K562 (cell line): ENCODE measurements around the gene SLC37A2. TPM values are rescaled to one million over a fixed set of nuclear protein-coding genes. Genes with fewer than 3 reads are reported as not detected.

ENCODE experiments used
- BACH1 ChIP-seq: fragments of 200-800 bp; sonication (Bioruptor generic); IDR thresholded peaks from 2 replicates; pipeline ENCODE4 v1.6.1; 2016; ENCODE audit warnings: missing genetic modification characterization, missing compliant biosample characterization
- CBFA2T2 ChIP-seq: fragments of 450-650 bp; conservative IDR thresholded peaks from 2 replicates; pipeline ENCODE4 v1.6.1; 2017; ENCODE audit warnings: mild to moderate bottlenecking
- CBFB ChIP-seq: sonication (generic); formaldehyde crosslinking; IDR thresholded peaks from 2 replicates; pipeline ENCODE4 v1.4.0; 2020; ENCODE audit warnings: mild to moderate bottlenecking, missing genetic modification reagents
- CBX5 ChIP-seq: IDR thresholded peaks from 2 replicates; pipeline ENCODE4 v1.6.1; 2014; ENCODE audit warnings: low read depth, borderline replicate concordance
- CREB3L1 ChIP-seq: fragments of 450-650 bp; IDR thresholded peaks from 2 replicates; pipeline ENCODE4 v1.6.1; 2014; ENCODE audit warnings: low read depth, mild to moderate bottlenecking, moderate library complexity, borderline replicate concordance
- EP400 ChIP-seq: fragments of 450-650 bp; IDR thresholded peaks from 2 replicates; pipeline ENCODE4 v1.6.1; 2017; ENCODE audit warnings: antibody characterized with exemption, mild to moderate bottlenecking, moderate library complexity
- HMGN3 ChIP-seq: IDR thresholded peaks from 2 replicates; pipeline ENCODE4 v1.6.1; 2011; ENCODE audit warnings: borderline replicate concordance, low read depth, mild to moderate bottlenecking, mixed read lengths, low read length; ENCODE audit not compliant: insufficient read length; ENCODE audit errors: extremely low read depth
- MAZ ChIP-seq, 2 experiments: fragments of 450-650 bp in 1 of 2; sonication (generic) in 1 of 2; formaldehyde crosslinking; IDR thresholded peaks in 1 of 2; conservative IDR thresholded peaks in 1 of 2; 2 replicates each; pipeline versions ENCODE4 v1.4.0 to v1.5.0; 2020; ENCODE audit warnings: mild to moderate bottlenecking in 1 of 2, missing genetic modification reagents in 1 of 2
- NCOA6 ChIP-seq: fragments of 450-650 bp; IDR thresholded peaks from 2 replicates; pipeline ENCODE4 v1.6.1; 2017; ENCODE audit warnings: mild to moderate bottlenecking
- PRMT5 ChIP-seq: sonication (generic); formaldehyde crosslinking; IDR thresholded peaks from 2 replicates; pipeline ENCODE4 v1.5.0; 2020; ENCODE audit warnings: missing genetic modification reagents
- RAD21 ChIP-seq, 2 experiments: fragments of 250-450 bp in 1 of 2; fragments of 450-650 bp in 1 of 2; sonication (Bioruptor Pico) in 1 of 2; formaldehyde crosslinking in 1 of 2; IDR thresholded peaks in 1 of 2; conservative IDR thresholded peaks in 1 of 2; 2 replicates each; pipeline versions ENCODE4 v1.4.0 to v1.8.0; 2020 to 2022; ENCODE audit warnings: mild to moderate bottlenecking in 2 of 2, moderate library complexity in 1 of 2
- RB1 ChIP-seq: fragments of 450-650 bp; IDR thresholded peaks from 2 replicates; pipeline ENCODE4 v1.6.1; 2017; ENCODE audit warnings: low read depth, mild to moderate bottlenecking
- RCOR1 ChIP-seq, 2 experiments: IDR thresholded peaks; 2 replicates each; pipeline ENCODE4 v1.6.1; 2012; ENCODE audit warnings: low read depth in 2 of 2, low read length in 2 of 2, borderline replicate concordance in 1 of 2, improper control_type of control experiment in 1 of 2
- SAP30 ChIP-seq: fragments of 200-600 bp; sonication (generic); IDR thresholded peaks from 2 replicates; pipeline ENCODE4 v1.6.1; 2012; ENCODE audit warnings: borderline replicate concordance, low read depth, mild to moderate bottlenecking, moderate library complexity, low read length, control low read depth, inconsistent platforms; ENCODE audit not compliant: insufficient read depth, poor library complexity, severe bottlenecking
- TOE1 ChIP-seq, 2 experiments: fragments of 450-650 bp in 1 of 2; sonication (generic) in 1 of 2; formaldehyde crosslinking in 1 of 2; IDR thresholded peaks; 2 replicates each; pipeline versions ENCODE4 v1.7.1 to v1.8.0; 2016 to 2022; ENCODE audit warnings: borderline replicate concordance in 2 of 2, mild to moderate bottlenecking in 2 of 2, antibody characterized with exemption in 1 of 2, inconsistent platforms in 1 of 2, low read depth in 1 of 2, missing genetic modification reagents in 1 of 2, moderate library complexity in 1 of 2
- ZBTB1 ChIP-seq: sonication (generic); formaldehyde crosslinking; IDR thresholded peaks from 2 replicates; pipeline ENCODE4 v1.8.1; 2023; ENCODE audit warnings: missing genetic modification reagents, low read depth, mild to moderate bottlenecking, borderline replicate concordance
- ZBTB11 ChIP-seq, 3 experiments: fragments of 200-800 bp in 1 of 3; fragments of 250-450 bp in 1 of 3; fragments of 450-650 bp in 1 of 3; sonication (Bioruptor Pico) in 1 of 3; sonication (Bioruptor generic) in 1 of 3; formaldehyde crosslinking in 1 of 3; IDR thresholded peaks; 2 replicates each; pipeline versions ENCODE4 v1.6.1 to v1.8.0; 2016 to 2022; ENCODE audit warnings: mild to moderate bottlenecking in 2 of 3, missing genetic modification characterization in 2 of 3, missing compliant biosample characterization in 1 of 3, moderate library complexity in 1 of 3
- ZNF124 ChIP-seq: sonication (generic); formaldehyde crosslinking; IDR thresholded peaks from 2 replicates; pipeline ENCODE4 v1.8.1; 2022; ENCODE audit warnings: missing genetic modification reagents
- ZNF197 ChIP-seq: fragments of 200-800 bp; sonication (Bioruptor generic); IDR thresholded peaks from 2 replicates; pipeline ENCODE4 v1.6.1; 2016; ENCODE audit warnings: low read depth, missing genetic modification characterization, missing compliant biosample characterization
- ZNF79 ChIP-seq: fragments of 250-450 bp; sonication (Bioruptor Pico); IDR thresholded peaks from 2 replicates; pipeline ENCODE4 v1.4.0; 2020; ENCODE audit warnings: low read depth, mild to moderate bottlenecking, moderate library complexity
- polyA plus RNA-seq, 8 experiments: library from polyadenylated mRNA; depleted of rRNA in 4 of 8; stranded (reverse) in 5 of 8; unstranded in 3 of 8; fragments of >200 nt; fragmentation: Nextera tagmentation in 2 of 8; fragmentation: Illumina TruSeq in 1 of 8; extraction: Ambion mirVana in 2 of 8; extraction: Trizol in 1 of 8; gene quantifications; 2 replicates each; pipeline versions ENCODE4 v1.2.1 to v1.2.3, GENCODE V29; 2011 to 2014; ENCODE audit warnings: inconsistent platforms in 1 of 8, missing spikeins in 1 of 8
- total RNA-seq, 7 experiments: library from RNA; depleted of rRNA in 6 of 7; stranded (reverse); fragments of >200 nt in 6 of 7; fragmentation: Illumina TruSeq in 2 of 7; extraction: Trizol in 2 of 7; gene quantifications; 2 replicates each; pipeline versions ENCODE4 v1.2.1 to v1.2.3, GENCODE V29; 2011 to 2021; ENCODE audit warnings: low replicate concordance in 1 of 7

The SLC37A2 gene
- total and polyA plus RNA-seq, 9 of the 15 experiments (the other 6 are each of a cell fraction or from before 2014, with no cell fraction given), result 0.01 to 1.2 (median 0.52) TPM

- TF ChIP-seq ZBTB11 (CRISPR knock-in tag; IDR thresholded peaks at IDR 0.05) (peak in 1 of 3 experiments; percentile 43; a peak in 1 of 6 replicates), PRMT5 (CRISPR knock-in tag) (no peak), CBFA2T2 (peak; percentile 34; the same call in 1 of the 2 replicates), ZBTB1 (no peak), RB1 (no peak), TOE1 (IDR thresholded peaks at IDR 0.05; ENCODE audit: borderline replicate concordance) (peak; percentile 88), TOE1 (CRISPR knock-in tag; IDR thresholded peaks at IDR 0.05; ENCODE audit: borderline replicate concordance, low read depth) (no peak), ZNF124 (CRISPR knock-in tag) (no peak), SAP30 (no peak), ZNF197 (CRISPR knock-in tag) (0 out of 2 replicates have a peak, but pooled peaks have one; percentile 45), HMGN3 (peak; percentile 18), RCOR1 (IDR thresholded peaks at IDR 0.05; ENCODE audit: borderline replicate concordance in 1 of 2, low read depth in 2 of 2, low read length in 2 of 2) (peak in 1 of 2 experiments; percentile 24; a peak in 1 of 4 replicates), CBX5 (no peak), BACH1 (tag) (peak; percentile 65), CREB3L1 (no peak; the same call in 1 of the 2 replicates), MAZ (CRISPR knock-in tag; conservative IDR thresholded peaks at IDR 0.05 in 1 of 2, IDR thresholded peaks at IDR 0.05 in 1 of 2) (peak; percentile 53 to 74; a peak in 3 of 4 replicates), EP400 (peak; percentile 69), NCOA6 (no peak; the same call in 1 of the 2 replicates), ZNF79 (CRISPR knock-in tag) (no peak), RAD21 (CRISPR knock-in tag; conservative IDR thresholded peaks at IDR 0.05 in 1 of 2, IDR thresholded peaks at IDR 0.05 in 1 of 2) (no peak), CBFB (CRISPR knock-in tag) (no peak)
Observed at GRCh38 chr11:125070699-125071254, 7.7 kb downstream of the SLC37A2 start (continued).
